ENCODE results near the gene UBE2J2. TPM values are rescaled to one million over a fixed set of nuclear protein-coding genes. Genes with fewer than 3 reads are reported as not detected.

Gene UBE2J2
- 10 to 100 TPM; 41.4 to 41.5 TPM for total RNA-seq
- 49.6 TPM for polyA plus RNA-seq (2013, experiment 1 of 2)
- 51.8 TPM for polyA plus RNA-seq (2013, experiment 2 of 2)
- 25.3 to 93.7 (median 59.1) reads per million in 172 experiments for total RNA-seq

DNA sequence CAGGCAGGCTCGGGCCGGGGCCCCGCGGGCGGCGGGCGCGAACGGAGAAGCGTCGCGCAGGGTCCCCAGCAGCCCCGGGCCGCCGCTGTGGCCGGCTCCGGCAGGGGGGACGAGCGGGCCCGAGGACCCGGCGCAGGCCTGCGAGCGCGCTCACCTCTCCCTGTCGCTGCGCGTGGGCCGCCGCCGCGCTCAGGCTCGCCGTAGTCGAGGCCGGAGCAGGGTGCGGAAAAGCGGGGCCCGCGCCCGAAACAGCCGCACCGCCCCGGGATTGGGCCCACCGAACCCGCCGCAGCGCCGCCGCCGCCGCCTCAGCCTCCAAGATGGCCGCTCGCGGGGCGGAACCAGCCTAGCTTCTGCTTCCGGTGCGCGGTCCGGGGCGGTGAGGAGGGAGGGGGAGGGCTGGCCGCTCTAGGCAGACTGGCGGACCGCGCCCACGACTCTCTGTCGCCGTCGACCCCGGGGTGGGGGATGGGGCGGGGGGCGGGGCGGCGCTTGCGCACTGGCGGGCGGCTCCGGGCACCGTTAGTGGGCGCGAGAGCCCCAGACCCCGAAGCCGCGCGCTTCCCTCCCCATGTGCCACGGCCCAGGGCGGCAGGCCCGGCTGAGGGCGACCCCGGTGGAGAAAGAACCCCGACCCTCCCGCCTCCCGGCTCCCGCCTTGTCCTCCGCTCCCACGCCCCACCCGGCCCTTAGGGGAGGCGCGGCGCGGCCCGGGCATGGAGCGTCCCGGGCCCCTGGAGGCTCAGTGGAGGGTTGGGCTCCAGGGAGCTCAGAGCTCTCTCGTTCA is at the start of gene UBE2J2:
Gene UBE2J2, minus strand, starts transcription at position 343 of the 787 bp plus-strand sequence. CDS start 5,862 bp downstream, outside the sequence.
- Mint-ChIP-seq H3K27ac (peak within 1 kb of the TSS; percentile 85), H3K36me3 (ENCODE audit: low read depth) (peaks cover 21% of the 10 kb centered on the region), H3K4me3 (peak within 1 kb of the TSS; percentile 92), H3K4me1 (ENCODE audit: low read depth) (peaks cover 34% of the 10 kb centered on the region), H3K27me3 (no peaks in the 10 kb centered on the region), H3K9me3 (no peaks in the 10 kb centered on the region)
- Histone ChIP-seq H3K27ac (ENCODE audit: low read depth in 1 of 2, low read length in 2 of 2) (peak within 1 kb of the TSS in 1 of 2 donors; percentile 29), H3K4me1 (ENCODE audit: insufficient read depth, low read length) (peaks cover 47% of the 10 kb centered on the region), H3K27me3 (ENCODE audit: control insufficient read depth in 1 of 2, insufficient read depth in 2 of 2, low read length in 2 of 2) (no peaks in the 10 kb centered on the region), H3K4me3 (ENCODE audit: low read length) (peak within 1 kb of the TSS; percentile 92), H3K9me3 (ENCODE audit: control insufficient read depth in 1 of 2, insufficient read depth in 1 of 2, low read length in 2 of 2) (no peaks in the 10 kb centered on the region), H3K36me3 (ENCODE audit: insufficient read depth, low read length) (peaks cover 9% of the 10 kb centered on the region)
- ChIA-PET POLR2A (interaction anchor here (0.8 to 2.1 kb wide), 5 partner anchors 18 to 134 kb away, joined by 3 to 8 read pairs (median 3); partner anchors contain the start of genes AURKAIP1 and CCNL2), CTCF (interaction anchor here (1.0 to 1.4 kb wide), 3 partner anchors 13 to 151 kb away, joined by 3 read pairs; no protein-coding TSS in a partner anchor)
- peak; percentile 94 for ATAC-seq (ENCODE audit: poor library complexity)
- DNase-seq = peak; percentile 87 to 96 (median 92)
- TF ChIP-seq, protein P1, sequence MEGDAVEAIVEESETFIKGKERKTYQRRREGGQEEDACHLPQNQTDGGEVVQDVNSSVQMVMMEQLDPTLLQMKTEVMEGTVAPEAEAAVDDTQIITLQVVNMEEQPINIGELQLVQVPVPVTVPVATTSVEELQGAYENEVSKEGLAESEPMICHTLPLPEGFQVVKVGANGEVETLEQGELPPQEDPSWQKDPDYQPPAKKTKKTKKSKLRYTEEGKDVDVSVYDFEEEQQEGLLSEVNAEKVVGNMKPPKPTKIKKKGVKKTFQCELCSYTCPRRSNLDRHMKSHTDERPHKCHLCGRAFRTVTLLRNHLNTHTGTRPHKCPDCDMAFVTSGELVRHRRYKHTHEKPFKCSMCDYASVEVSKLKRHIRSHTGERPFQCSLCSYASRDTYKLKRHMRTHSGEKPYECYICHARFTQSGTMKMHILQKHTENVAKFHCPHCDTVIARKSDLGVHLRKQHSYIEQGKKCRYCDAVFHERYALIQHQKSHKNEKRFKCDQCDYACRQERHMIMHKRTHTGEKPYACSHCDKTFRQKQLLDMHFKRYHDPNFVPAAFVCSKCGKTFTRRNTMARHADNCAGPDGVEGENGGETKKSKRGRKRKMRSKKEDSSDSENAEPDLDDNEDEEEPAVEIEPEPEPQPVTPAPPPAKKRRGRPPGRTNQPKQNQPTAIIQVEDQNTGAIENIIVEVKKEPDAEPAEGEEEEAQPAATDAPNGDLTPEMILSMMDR (IDR thresholded peaks at IDR 0.05) = no peak
- intact Hi-C loops (cut with DNase I, micrococcal nuclease) = loop anchor here in 1 of 2 experiments (1.0 to 5.0 kb wide), 6 partner anchors 35 to 124 kb away; partner anchors contain the start of genes AURKAIP1, CCNL2, CPTP and DVL1

DNA sequence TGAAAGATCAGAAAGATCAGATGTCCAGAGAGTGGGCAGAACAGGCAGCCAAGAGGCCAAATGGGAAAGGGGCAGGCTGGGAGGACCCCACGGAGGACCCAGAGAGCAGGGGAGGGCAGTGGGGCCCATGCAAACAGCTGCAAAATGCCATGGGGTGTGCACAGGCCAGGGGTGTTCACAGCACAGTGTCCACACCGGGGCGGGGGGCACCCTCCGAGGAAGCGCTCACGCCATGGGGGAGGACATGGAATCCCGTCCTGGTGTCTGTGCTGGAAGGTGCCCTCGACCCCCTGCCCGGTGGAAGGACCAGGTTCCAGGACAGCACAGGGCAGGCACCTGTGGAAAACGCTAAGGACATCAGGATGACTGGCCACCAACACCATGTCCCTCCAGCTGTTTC is 49.3 kb upstream of the UBE2J2 start:
- Histone ChIP-seq H3K4me3 (ENCODE audit: low read length) (no peak overlapping the region), H3K27me3 (ENCODE audit: control insufficient read depth in 1 of 2, insufficient read depth in 2 of 2, low read length in 2 of 2) (no peaks in the 10 kb centered on the region), H3K4me1 (ENCODE audit: insufficient read depth, low read length) (peaks cover 56% of the 10 kb centered on the region), H3K9me3 (ENCODE audit: control insufficient read depth in 1 of 2, insufficient read depth in 1 of 2, low read length in 2 of 2) (peaks cover 0 to 4% of the 10 kb centered on the region in 2 experiments), H3K27ac (ENCODE audit: low read depth in 1 of 2, low read length in 2 of 2) (no peak overlapping the region), H3K36me3 (ENCODE audit: insufficient read depth, low read length) (peaks cover 44% of the 10 kb centered on the region)
- peak overlapping the region; percentile 93 for H3K4me3 Mint-ChIP-seq
- H3K27ac Mint-ChIP-seq = peak overlapping the region; percentile 81
- intact Hi-C loops (cut with DNase I, micrococcal nuclease) = no loop called here
- peaks cover 28% of the 10 kb centered on the region for H3K4me1 Mint-ChIP-seq (ENCODE audit: low read depth)
- DNase-seq (no peak), ATAC-seq (ENCODE audit: poor library complexity) (no peak)
- H3K27me3 Mint-ChIP-seq = no peaks in the 10 kb centered on the region
- no peaks in the 10 kb centered on the region for H3K9me3 Mint-ChIP-seq
- TF ChIP-seq, protein P1 (IDR thresholded peaks at IDR 0.05) = no peak
- ChIA-PET CTCF (no interaction called here), POLR2A (no interaction called here)
- peaks cover 24% of the 10 kb centered on the region for H3K36me3 Mint-ChIP-seq (ENCODE audit: low read depth)

DNA sequence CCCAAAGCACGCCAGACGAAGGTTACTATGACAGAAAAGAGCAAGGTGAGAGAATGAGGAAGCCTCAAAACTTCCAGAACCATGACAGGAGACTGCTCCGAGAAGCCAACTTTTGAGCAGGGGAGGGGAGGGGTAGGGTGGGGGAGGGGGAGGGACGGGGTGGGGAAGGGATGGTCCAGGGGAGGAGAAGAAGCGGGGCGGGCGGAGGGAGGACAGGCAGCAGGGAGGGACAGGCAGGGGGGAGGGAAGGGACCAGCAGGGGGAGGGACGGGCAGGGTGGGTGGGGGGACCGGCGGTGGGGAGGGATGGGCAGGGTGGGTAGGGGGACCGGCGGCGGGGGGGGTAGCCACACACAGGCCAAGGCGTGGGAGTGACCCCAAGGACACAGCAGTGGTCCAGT is 48.8 kb upstream of the UBE2J2 start:
- ATAC-seq (ENCODE audit: poor library complexity) (no peak), DNase-seq (no peak)
- TF ChIP-seq, protein P1 (IDR thresholded peaks at IDR 0.05) = no peak
- no peaks in the 10 kb centered on the region for H3K9me3 Mint-ChIP-seq
- POLR2A ChIA-PET = no interaction called here
- H3K4me1 ChIP-seq (ENCODE audit: insufficient read depth, low read length) = peaks cover 56% of the 10 kb centered on the region
- peaks cover 28% of the 10 kb centered on the region for H3K36me3 Mint-ChIP-seq (ENCODE audit: low read depth)
- H3K9me3 ChIP-seq (ENCODE audit: control insufficient read depth in 1 of 2, insufficient read depth in 1 of 2, low read length in 2 of 2) = peaks cover 0 to 4% of the 10 kb centered on the region in 2 experiments
- CTCF ChIA-PET = no interaction called here
- no peaks in the 10 kb centered on the region for H3K27me3 Mint-ChIP-seq
- no peaks in the 10 kb centered on the region for H3K27me3 ChIP-seq (ENCODE audit: control insufficient read depth in 1 of 2, insufficient read depth in 2 of 2, low read length in 2 of 2)
- H3K36me3 ChIP-seq (ENCODE audit: insufficient read depth, low read length) = peaks cover 41% of the 10 kb centered on the region
- H3K4me3 ChIP-seq (ENCODE audit: low read length) = no peak overlapping the region
- H3K4me3 Mint-ChIP-seq = peak overlapping the region; percentile 84
- no peak overlapping the region for H3K27ac ChIP-seq (ENCODE audit: low read depth in 1 of 2, low read length in 2 of 2)
- peaks cover 28% of the 10 kb centered on the region for H3K4me1 Mint-ChIP-seq (ENCODE audit: low read depth)
- no peak overlapping the region for H3K27ac Mint-ChIP-seq
- intact Hi-C loops (cut with DNase I, micrococcal nuclease) = no loop called here
